ENCODE results near the gene C17orf75.
"Not testable (repeated sequence)": the region's sequence is repeated elsewhere in the genome, so short reads cannot be mapped to it uniquely, and the experiment has no call there.

Gene C17orf75, protein sequence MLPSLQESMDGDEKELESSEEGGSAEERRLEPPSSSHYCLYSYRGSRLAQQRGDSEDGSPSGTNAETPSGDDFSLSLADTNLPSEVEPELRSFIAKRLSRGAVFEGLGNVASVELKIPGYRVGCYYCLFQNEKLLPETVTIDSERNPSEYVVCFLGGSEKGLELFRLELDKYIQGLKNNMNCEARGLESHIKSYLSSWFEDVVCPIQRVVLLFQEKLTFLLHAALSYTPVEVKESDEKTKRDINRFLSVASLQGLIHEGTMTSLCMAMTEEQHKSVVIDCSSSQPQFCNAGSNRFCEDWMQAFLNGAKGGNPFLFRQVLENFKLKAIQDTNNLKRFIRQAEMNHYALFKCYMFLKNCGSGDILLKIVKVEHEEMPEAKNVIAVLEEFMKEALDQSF

DNA sequence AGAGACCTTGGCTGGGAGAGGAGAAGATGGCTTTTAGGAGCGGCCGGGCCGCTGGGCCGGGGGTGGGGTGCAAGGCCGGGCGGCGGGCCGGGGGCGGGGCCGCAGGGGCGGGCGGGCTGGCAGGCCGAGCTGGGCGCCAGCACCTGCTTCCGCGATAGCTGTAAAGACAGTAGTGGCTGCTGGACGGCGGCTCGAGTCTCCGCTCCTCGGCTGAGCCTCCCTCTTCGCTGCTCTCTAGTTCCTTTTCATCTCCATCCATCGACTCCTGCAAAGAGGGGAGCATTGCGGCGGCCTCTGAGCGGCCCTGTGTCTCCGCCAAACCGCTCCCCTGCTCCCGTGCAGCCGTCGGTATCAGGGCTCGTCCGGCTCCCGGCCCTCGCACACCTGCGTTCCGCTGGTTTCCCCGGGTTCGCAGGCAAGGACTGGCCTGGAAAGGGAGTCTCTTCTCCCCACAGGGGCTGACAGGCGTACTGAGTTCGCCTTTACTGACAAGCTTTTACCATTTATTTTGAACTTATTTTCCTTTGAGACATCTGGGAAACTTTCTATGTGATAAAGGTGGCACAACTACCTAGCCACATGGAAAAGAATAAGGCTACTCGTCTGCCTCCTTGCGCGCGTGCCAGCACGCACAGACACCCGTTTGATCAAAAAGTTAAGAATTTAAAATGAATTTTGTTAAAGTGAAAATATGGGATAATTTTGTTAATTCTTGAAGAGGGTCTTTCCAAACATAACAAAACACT lies at the start of gene C17orf75:
TSS of gene C17orf75 (minus strand) at position 317 of the 746 bp plus-strand sequence. CDS start at position 283, 34 bp downstream.
- peak; percentile 55 for DNase-seq

DNA sequence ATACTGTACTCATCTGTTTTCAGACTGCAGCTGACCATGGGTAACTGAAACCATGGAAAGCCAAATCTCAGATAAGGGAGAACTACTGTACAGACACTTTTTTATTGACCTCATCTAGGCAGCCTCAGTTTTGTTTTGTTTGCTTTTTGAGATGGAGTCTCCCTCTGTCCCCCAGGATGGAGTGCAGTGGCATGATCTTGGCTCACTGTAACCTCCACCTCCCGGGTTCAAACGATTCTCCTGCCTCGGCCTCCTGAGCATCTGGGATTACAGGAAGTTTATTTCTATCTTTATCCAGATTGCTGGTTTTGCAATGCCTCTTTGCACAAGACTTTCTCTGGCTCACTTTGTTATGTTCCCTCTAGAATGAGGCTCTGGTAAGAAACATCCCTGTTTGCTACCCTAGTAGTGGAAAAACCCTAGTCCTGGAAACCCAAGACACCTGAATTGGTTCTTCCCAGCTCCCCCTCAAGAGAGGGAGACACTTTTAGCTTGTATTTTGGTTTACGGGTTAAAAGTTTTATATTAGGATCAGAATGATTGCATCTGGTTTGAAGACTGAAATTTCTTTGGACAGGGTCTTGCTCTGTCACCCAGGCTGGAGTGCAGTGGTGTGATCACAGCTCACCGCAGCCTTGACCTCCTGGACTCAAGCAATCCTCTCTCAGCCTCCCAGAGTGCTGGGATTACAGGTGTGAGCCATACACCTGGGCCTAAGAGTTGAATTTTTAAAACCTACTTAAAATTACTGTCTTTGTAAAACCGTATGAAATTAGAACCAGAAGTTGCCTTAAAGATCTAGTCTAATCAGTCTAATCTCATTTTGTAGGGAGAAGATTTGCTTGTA lies 46.9 kb upstream of the C17orf75 start:
- no peak for DNase-seq

GRCh38 chr17:32388128-32388527 lies 46.2 kb upstream of the C17orf75 start:
- DNase-seq, result not testable (repeated sequence)

- DNase-seq, result no peak
These were observed 44.9 kb upstream of the C17orf75 start for GRCh38 chr17:32386844-32387243.

DNA sequence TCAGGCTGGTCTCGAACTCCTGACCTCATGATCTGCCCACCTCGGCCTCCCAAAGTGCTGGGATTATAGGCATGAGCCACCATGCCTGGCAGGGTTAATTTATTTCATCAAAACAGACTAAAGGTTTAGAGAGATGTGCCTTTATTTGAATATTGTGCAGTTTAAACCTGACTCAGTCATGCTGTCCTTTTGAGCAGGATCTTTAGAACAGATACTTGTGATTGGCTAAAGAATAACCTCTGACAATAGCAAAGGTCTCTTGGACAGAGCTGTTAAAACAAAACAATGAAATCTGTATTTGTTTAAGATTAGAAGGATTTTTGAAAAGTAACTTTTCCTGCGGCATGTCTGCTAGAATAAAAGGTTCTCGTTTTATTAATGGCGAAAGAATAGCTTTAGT lies 44.0 kb upstream of the C17orf75 start:
- DNase-seq, result no peak

GRCh38 chr17:32385121-32385520 lies 43.1 kb upstream of the C17orf75 start:
- no peak for DNase-seq

- DNase-seq, result no peak
These were observed 42.0 kb upstream of the C17orf75 start for GRCh38 chr17:32383926-32384434.

GRCh38 chr17:32382526-32383223 lies 40.7 kb upstream of the C17orf75 start:
- DNase-seq, result no peak

- DNase-seq, result no peak
These were observed 28.5 kb upstream of the C17orf75 start for GRCh38 chr17:32370426-32370825.

- DNase-seq, result no peak
These were observed 19.3 kb upstream of the C17orf75 start for GRCh38 chr17:32361270-32361669.

- no peak for DNase-seq
These were observed 15.6 kb upstream of the C17orf75 start for GRCh38 chr17:32357615-32358014.

- no peak for DNase-seq
These were observed 14.8 kb upstream of the C17orf75 start for GRCh38 chr17:32356750-32357149.

- no peak for DNase-seq
These were observed 14.4 kb upstream of the C17orf75 start for GRCh38 chr17:32356378-32356743.

DNA sequence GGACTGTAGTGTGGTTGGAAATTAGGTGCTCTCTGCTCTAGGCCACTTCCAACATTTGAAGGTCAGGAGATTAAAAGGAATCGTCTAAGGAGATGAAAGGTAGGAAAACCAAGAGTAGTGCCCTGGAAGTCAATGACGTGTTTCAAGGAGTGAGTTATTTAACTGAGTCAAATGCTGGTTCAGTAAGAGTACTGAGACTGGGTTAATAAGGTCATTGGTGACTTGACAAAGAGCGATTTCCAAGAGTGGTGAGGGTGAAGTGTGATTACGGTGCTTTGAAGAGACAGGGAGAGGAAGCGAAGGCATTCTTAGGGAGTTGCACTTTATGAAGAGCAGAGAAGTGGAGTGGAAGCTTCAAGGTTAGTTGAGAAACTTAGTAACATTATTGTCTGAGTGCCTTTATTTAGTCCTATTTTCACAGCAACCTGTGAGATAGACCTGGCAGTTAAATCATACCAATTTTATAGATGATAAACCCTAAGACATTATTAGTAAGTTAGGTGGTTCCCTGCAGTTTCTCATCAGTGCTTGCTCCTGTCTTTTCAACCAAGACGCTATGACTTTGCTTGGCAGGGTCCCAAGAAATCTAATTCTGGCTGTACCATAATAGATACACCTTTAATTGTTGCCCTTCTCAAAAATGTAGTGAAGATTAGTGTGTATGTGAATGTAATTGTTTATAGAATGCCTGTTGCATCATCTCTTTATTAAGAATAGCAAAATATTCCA lies 13.8 kb upstream of the C17orf75 start:
- no peak for DNase-seq

DNA sequence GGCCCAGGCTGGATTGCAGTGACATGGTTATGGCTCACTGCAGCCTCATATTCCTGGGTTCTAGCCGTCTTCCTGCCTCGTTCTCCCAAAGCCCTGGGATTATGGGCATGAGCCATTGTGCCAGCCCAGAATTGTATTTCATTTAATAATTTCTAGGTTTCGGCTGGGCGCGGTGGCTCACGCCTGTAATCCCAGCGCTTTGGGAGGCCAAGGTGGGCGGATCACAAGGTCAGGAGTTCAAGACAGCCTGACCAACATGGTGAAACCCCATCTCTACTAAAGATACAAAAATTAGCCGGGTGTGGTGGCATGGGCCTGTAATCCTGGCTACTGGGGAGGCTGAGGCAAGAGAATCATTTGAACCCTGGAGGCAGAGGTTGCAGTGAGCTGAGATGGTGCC lies 10.8 kb upstream of the C17orf75 start:
- DNase-seq, result not testable (repeated sequence)

DNA sequence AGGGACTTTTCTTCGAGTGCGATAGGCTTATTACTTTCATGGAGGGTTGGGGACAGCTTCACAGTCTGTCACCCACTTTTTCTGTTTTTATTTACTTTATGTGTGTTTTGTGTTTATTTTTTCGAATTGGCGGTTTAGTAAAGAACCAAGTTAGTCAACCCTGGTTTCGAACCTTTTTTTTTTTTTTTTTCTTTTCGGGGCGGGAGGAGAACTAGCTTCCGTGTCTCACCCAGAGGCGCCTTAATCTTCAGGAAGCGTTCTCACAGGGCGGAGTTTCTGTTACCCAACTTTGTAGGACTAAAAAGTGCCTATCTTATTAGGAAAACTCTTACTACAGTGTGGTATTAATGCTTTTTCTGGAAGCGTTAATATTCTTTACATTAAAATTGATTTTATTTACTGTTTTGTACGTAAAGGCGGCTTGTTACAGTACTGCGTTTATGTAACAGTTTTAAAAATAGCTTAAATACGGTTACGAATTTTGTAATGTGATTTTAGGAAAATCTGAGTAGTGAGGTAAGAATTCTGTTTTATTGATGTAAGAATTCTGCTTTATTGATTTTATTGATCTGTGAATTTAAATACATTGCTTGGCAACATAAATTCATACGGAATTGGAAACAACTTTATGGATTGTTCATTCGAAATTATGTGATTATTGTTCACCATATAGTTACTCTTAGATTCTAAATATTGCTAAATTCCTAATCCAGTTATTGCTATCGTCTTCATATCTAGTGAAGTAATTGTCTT lies 8.9 kb upstream of the C17orf75 start:
- no peak for DNase-seq

GRCh38 chr17:32349854-32350665 lies 8.1 kb upstream of the C17orf75 start, which contains the start of gene ZNF207:
Gene ZNF207, plus strand, starts transcription at chr17:32350157. Its CDS starts 129 bp downstream, at chr17:32350286.
- peak; percentile 88 for DNase-seq

DNA sequence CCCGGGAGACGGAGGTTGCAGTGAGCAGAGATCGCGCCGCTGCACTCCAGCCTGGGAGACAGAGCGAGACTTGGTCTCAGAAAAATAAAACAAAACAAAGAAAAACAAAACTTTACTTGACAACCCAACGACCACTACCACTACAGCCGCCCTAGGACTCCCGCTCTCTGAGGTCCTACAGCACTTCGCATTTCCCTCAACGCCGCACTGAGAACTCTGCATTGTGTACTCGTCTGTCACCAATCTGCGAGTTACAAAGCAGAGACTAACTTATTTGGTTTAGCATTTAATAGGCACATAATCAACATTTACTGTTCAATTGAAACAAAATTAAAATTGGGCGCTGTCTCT lies 7.5 kb upstream of the C17orf75 start:
- no peak for DNase-seq

DNA sequence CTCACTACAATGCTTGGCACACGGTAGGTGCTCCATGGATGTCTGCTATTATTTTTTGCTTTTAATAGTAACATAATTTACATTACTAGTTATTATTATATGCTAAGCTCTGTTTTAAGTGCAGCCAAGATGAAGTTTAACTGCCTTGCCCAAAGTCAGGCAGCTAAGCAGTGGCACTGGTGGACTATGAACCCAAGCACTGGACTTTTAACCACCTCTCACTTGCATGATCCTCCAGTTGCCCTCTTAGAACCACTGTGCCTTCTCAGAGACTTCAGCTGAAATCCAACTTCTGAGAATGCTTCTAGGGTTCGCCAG lies 6.5 kb upstream of the C17orf75 start:
- no peak for DNase-seq

GRCh38 chr17:32345951-32346600 lies 4.1 kb upstream of the C17orf75 start:
- DNase-seq, result no peak
